NB4 (cell line): ENCODE results near the gene RIC1.

Experiments
- DNase-seq: peaks from one replicate; pipeline ENCODE4 v3.0.0; 2010; ENCODE audit warnings: low read depth
- H3K4me3 ChIP-seq: one replicate; pipeline ENCODE4 v1.5.1; 2011; ENCODE audit warnings: mild to moderate bottlenecking, low read depth, low read length, moderate library complexity
- MAX ChIP-seq: IDR thresholded peaks from 2 replicates; pipeline ENCODE4 v1.6.1; 2011; ENCODE audit warnings: low read depth, low read length
- MYC ChIP-seq: IDR thresholded peaks from 2 replicates; pipeline ENCODE4 v1.6.1; 2011; ENCODE audit warnings: low read depth, low read length
- POLR2A ChIP-seq: IDR thresholded peaks from 2 replicates; pipeline ENCODE4 v1.6.1; 2011; ENCODE audit warnings: mild to moderate bottlenecking; ENCODE audit not compliant: insufficient read length; ENCODE audit errors: extremely low read depth
- TF ChIP-seq, protein P1 (sequence below): IDR thresholded peaks from one replicate; pipeline ENCODE4 v1.5.1; 2012; ENCODE audit warnings: low read depth, low read length

RIC1 gene

DNA sequence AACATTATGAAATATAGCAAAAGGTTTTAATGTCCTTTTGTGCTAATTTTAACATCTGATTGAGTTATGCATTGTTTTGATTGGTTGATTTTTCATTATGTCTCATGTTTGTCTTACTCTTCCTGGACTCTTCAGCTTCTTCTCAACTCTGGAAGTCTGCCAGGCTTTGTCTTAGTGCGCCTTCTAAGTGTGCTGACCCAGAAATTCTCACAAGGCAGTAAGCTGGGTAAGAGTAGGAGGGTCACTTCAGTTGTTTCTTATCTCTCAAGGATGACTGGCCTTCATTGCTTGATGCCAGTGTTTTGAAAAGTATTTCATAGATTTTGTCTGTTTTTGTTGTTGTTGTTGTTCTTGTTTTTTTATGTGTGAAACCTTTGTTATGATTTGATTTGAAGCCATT is 59.2 kb downstream of the RIC1 start:
- TF ChIP-seq, protein P1, sequence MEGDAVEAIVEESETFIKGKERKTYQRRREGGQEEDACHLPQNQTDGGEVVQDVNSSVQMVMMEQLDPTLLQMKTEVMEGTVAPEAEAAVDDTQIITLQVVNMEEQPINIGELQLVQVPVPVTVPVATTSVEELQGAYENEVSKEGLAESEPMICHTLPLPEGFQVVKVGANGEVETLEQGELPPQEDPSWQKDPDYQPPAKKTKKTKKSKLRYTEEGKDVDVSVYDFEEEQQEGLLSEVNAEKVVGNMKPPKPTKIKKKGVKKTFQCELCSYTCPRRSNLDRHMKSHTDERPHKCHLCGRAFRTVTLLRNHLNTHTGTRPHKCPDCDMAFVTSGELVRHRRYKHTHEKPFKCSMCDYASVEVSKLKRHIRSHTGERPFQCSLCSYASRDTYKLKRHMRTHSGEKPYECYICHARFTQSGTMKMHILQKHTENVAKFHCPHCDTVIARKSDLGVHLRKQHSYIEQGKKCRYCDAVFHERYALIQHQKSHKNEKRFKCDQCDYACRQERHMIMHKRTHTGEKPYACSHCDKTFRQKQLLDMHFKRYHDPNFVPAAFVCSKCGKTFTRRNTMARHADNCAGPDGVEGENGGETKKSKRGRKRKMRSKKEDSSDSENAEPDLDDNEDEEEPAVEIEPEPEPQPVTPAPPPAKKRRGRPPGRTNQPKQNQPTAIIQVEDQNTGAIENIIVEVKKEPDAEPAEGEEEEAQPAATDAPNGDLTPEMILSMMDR = no peak
- TF ChIP-seq POLR2A = no peak
- TF ChIP-seq MAX = no peak
- no peak for TF ChIP-seq MYC
- H3K4me3 ChIP-seq = no peak overlapping the region
- DNase-seq = peak; percentile 25

DNA sequence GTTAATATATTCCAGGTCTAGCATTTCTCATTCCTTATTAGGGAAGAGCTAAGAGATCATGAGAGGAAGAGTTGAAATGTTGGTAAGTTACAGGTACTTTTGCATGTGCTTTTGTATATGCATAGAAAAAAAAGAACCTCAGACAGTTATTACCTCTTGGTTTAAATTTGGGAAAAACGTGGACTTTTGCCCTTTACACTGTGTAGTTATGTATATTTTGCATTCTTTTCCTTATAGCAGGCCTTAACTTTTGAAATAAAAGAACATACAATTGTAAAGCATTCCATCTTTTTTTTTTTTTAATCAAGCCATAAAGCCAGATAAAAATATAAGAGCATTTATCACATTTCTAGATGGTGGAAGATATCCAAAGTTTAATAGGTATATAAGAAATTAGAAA is 61.4 kb downstream of the RIC1 start:
- H3K4me3 ChIP-seq = no peak overlapping the region
- no peak for TF ChIP-seq MYC
- no peak for TF ChIP-seq POLR2A
- TF ChIP-seq, protein P1 = no peak
- no peak for TF ChIP-seq MAX
- DNase-seq = no peak

DNA sequence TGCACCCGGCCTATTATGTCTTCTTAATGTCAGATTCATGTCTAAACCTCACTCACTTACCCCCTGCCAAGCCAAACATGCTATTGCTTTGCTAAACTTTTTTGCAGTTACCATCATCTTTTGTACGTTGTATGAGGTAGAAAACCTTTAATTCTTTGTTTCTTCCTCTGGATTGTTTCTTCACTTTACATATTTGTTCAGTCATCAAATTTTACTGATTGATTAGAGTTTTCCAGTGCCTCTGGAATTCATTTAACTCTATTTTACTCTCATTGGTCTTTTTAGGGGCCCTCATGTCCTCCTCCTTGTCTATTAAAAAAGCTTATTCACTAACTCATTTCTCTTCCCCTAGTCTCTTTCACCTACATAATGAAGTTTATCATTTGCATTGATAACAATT is 67.0 kb downstream of the RIC1 start:
- TF ChIP-seq POLR2A = no peak
- TF ChIP-seq MYC = no peak
- H3K4me3 ChIP-seq = no peak overlapping the region
- no peak for DNase-seq

GRCh38 chr9:5696884-5697283 is 68.0 kb downstream of the RIC1 start:
- H3K4me3 ChIP-seq = no peak overlapping the region
- TF ChIP-seq MAX (no peak), MYC (no peak), POLR2A (no peak)
- TF ChIP-seq, protein P1 = no peak
- no peak for DNase-seq

DNA sequence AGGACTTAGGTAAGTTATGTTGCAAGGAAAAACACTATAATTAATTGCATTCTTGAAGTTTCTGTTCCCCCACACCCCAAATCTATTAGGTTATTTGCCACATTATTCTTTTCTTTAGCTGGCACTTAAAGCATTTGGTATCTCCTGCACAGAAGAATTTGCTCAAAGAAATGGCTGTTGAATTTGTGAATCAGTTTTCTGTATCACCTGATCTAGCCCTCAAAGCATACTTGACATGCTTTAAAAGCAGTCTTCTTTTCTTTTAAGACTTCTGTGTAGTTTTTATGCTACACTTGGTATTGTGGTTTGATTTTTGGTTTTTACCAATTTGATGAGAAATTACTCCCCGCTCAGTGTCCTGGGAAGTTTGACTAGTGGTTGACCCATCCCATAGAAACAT is 69.1 kb downstream of the RIC1 start:
- no peak overlapping the region for H3K4me3 ChIP-seq
- no peak for DNase-seq
- TF ChIP-seq POLR2A (no peak), MAX (no peak), MYC (no peak)
- TF ChIP-seq, protein P1 = no peak

DNA sequence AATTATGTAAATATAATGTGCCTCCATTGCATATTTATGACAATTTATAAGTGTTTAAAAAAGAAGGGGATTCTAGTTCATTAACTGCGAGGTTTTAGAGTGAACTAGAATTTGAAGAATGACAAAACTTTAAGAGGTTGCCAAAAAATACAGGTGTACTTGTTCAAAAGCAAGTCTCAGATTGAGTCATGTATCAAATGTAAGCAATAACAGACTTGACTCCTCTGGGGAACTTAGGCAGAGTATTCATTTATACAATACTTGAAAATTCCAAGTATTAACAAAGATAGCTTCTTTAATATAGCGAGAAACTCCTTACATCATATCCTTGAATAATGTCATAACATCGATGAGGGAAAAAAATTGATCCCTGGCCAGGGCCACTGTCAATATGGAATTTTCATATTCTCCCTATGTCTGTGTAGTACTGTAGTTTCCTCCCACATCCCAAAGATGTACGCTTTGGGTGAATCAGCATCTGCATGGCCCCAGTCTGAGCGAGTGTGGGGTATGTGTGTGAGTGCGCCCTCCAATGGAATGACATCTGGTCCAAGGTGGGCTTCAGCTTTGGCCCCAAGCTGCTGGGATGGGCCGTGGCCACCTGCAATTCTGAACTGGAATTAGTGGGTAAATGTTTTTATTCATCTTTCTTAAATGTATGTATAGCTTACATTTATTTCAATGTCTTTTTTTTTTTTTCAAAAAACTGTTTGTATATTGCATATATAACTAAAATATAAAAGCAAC is 70.1 kb downstream of the RIC1 start:
- DNase-seq = no peak
- TF ChIP-seq, protein P1 = no peak
- no peak for TF ChIP-seq MAX

More for the DNA sequence above, 70.1 kb downstream of the RIC1 start:
- H3K4me3 ChIP-seq = no peak overlapping the region
